Measurements from ENCODE around the gene HTRA1.

DNA sequence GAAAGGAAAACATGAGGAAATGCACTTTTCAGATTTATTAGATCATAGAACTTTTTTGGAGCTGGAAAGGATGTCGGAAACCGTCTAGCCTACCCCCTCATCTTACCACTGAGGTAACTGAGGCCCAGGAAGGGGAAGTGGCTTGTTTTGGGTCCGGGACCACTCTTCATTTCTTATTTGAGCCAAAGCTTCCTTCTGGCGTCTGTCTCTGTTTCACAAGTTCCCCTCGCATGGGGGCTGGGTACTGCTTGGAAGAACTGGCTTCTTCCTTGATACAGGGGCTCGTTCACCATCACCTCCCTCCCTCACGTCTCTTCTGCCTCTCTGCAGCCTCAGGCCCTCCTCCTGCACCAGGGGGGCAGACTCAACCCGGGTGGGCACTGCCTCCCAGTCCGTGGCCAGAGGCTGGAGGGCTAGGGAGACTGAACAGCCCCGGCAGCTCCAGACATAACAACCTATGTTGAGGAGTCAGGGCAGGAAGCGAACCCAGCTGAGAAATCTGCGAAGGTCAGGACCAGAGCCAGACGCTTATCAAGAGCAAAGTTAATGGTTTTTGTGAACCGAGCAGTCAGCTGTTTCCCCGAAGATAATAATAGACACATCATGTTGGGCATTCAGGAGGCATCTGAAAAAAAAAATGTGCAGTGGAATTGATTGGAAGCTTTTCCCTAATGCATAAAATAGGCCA, 12.9 kb downstream of the HTRA1 start:
- TF ChIP-seq, protein P1, sequence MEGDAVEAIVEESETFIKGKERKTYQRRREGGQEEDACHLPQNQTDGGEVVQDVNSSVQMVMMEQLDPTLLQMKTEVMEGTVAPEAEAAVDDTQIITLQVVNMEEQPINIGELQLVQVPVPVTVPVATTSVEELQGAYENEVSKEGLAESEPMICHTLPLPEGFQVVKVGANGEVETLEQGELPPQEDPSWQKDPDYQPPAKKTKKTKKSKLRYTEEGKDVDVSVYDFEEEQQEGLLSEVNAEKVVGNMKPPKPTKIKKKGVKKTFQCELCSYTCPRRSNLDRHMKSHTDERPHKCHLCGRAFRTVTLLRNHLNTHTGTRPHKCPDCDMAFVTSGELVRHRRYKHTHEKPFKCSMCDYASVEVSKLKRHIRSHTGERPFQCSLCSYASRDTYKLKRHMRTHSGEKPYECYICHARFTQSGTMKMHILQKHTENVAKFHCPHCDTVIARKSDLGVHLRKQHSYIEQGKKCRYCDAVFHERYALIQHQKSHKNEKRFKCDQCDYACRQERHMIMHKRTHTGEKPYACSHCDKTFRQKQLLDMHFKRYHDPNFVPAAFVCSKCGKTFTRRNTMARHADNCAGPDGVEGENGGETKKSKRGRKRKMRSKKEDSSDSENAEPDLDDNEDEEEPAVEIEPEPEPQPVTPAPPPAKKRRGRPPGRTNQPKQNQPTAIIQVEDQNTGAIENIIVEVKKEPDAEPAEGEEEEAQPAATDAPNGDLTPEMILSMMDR (IDR thresholded peaks at IDR 0.05): no peak
- TF ChIP-seq, protein P2, sequence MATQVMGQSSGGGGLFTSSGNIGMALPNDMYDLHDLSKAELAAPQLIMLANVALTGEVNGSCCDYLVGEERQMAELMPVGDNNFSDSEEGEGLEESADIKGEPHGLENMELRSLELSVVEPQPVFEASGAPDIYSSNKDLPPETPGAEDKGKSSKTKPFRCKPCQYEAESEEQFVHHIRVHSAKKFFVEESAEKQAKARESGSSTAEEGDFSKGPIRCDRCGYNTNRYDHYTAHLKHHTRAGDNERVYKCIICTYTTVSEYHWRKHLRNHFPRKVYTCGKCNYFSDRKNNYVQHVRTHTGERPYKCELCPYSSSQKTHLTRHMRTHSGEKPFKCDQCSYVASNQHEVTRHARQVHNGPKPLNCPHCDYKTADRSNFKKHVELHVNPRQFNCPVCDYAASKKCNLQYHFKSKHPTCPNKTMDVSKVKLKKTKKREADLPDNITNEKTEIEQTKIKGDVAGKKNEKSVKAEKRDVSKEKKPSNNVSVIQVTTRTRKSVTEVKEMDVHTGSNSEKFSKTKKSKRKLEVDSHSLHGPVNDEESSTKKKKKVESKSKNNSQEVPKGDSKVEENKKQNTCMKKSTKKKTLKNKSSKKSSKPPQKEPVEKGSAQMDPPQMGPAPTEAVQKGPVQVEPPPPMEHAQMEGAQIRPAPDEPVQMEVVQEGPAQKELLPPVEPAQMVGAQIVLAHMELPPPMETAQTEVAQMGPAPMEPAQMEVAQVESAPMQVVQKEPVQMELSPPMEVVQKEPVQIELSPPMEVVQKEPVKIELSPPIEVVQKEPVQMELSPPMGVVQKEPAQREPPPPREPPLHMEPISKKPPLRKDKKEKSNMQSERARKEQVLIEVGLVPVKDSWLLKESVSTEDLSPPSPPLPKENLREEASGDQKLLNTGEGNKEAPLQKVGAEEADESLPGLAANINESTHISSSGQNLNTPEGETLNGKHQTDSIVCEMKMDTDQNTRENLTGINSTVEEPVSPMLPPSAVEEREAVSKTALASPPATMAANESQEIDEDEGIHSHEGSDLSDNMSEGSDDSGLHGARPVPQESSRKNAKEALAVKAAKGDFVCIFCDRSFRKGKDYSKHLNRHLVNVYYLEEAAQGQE (IDR thresholded peaks at IDR 0.05; ENCODE audit: insufficient read depth in 1 of 2, low read depth in 2 of 2, low read length in 1 of 2): no peak
- TF ChIP-seq POLR2AphosphoS5 (IDR thresholded peaks at IDR 0.05; ENCODE audit: low read depth, low read length) (no peak), SIN3A (IDR thresholded peaks at IDR 0.05; ENCODE audit: borderline replicate concordance, insufficient read depth, low read depth, low read length) (no peak)
